Activated T-helper 1 cell treated with Interleukin-2 at 50 U/mL for 16 hours (primary cell): Measurements from ENCODE around the gene ARHGAP26.

Source experiments
- DNase-seq: peaks from one replicate; pipeline ENCODE4 v3.0.0-alpha.2; 2020; ENCODE audit warnings: low read depth

ARHGAP26 gene

GRCh38 chr5:143017541-143017940 lies 247.4 kb downstream of the ARHGAP26 start:
- DNase-seq, result no peak

- DNase-seq, result no peak
These were observed 247.8 kb downstream of the ARHGAP26 start for GRCh38 chr5:143017992-143018391.

GRCh38 chr5:143019157-143019556 lies 249.0 kb downstream of the ARHGAP26 start:
- DNase-seq, result no peak

- DNase-seq, result no peak
These were observed 249.7 kb downstream of the ARHGAP26 start for GRCh38 chr5:143019614-143020515.

GRCh38 chr5:143021595-143021994 lies 251.4 kb downstream of the ARHGAP26 start:
- no peak for DNase-seq

- DNase-seq, result no peak
These were observed 253.4 kb downstream of the ARHGAP26 start for GRCh38 chr5:143023411-143024096.

GRCh38 chr5:143024228-143024920 lies 254.2 kb downstream of the ARHGAP26 start:
- no peak for DNase-seq

GRCh38 chr5:143025376-143025775 lies 255.2 kb downstream of the ARHGAP26 start:
- no peak for DNase-seq

GRCh38 chr5:143025971-143026370 lies 255.8 kb downstream of the ARHGAP26 start:
- DNase-seq, result no peak

GRCh38 chr5:143026380-143026779 lies 256.2 kb downstream of the ARHGAP26 start:
- DNase-seq, result no peak

GRCh38 chr5:143029293-143029692 lies 259.1 kb downstream of the ARHGAP26 start:
- DNase-seq, result no peak

- no peak for DNase-seq
These were observed 260.2 kb downstream of the ARHGAP26 start for GRCh38 chr5:143030349-143030748.

GRCh38 chr5:143031781-143032580 lies 261.8 kb downstream of the ARHGAP26 start:
- no peak for DNase-seq

- no peak for DNase-seq
These were observed 262.3 kb downstream of the ARHGAP26 start for GRCh38 chr5:143032581-143032836.

GRCh38 chr5:143033535-143034250 lies 263.5 kb downstream of the ARHGAP26 start:
- DNase-seq, result no peak

GRCh38 chr5:143036146-143036927 lies 266.2 kb downstream of the ARHGAP26 start:
- no peak for DNase-seq

GRCh38 chr5:143037071-143037470 lies 266.9 kb downstream of the ARHGAP26 start:
- DNase-seq, result no peak

GRCh38 chr5:143037708-143038107 lies 267.5 kb downstream of the ARHGAP26 start:
- DNase-seq, result no peak

GRCh38 chr5:143040622-143041021 lies 270.4 kb downstream of the ARHGAP26 start:
- DNase-seq, result no peak

GRCh38 chr5:143041461-143041860 lies 271.3 kb downstream of the ARHGAP26 start:
- no peak for DNase-seq
